Spleen (tissue), 7 donors: ENCODE measurements around the gene IGFBP7.

Experiments used
- POLR2A ChIP-seq, 3 donors: fragments of 450-650 bp; IDR thresholded peaks; one replicate each; pipeline ENCODE4 v1.5.1; 2017; ENCODE audit warnings: antibody characterized with exemption in 3 of 3, mild to moderate bottlenecking in 1 of 3
- POLR2AphosphoS5 ChIP-seq, 3 donors: sonication (generic); formaldehyde crosslinking; IDR thresholded peaks; one replicate each; pipeline ENCODE4 v1.5.1; 2017; ENCODE audit warnings: antibody characterized with exemption in 3 of 3
- TF ChIP-seq, protein P1 (sequence below), 11 experiments: fragments of 200-600 bp in 7 of 11; fragments of 450-650 bp in 4 of 11; sonication (generic) in 4 of 11; IDR thresholded peaks in 8 of 11; conservative IDR thresholded peaks in 3 of 11; 1 replicate in 7 of 11; 2 replicates in 4 of 11; pipeline versions ENCODE4 v1.4.0 to v1.8.0; 2016 to 2021; ENCODE audit warnings: antibody characterized with exemption in 11 of 11, inconsistent platforms in 4 of 11, mild to moderate bottlenecking in 1 of 11
- donor health status: DM: no; HTN: no; CAD: no; lungs with moderate emphysema.
- donor health status: DM: no; HTN: no; CAD: no.
- donor health status: DM: no; HTN: no; CAD: no.

DNA sequence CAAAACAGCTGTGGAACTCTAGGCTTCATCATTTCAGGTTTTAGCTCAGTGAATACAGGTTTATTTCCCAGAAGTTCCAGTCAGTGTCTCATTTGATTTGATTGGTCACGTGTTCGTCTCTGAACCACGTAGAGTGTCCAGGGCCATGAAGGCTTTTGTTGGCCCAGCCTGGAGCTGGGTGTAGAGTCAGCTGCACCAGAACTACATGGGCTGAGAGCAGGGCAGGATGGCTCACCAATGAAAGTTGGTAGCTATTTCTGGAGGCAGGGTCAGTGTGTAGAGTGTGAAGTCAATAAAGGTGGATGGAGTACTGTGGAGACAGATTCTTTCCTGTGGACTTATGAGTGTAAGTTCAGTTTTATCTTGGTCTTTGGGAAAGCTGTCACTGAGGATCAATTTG is 43.0 kb upstream of the IGFBP7 start:
- TF ChIP-seq, protein P1, sequence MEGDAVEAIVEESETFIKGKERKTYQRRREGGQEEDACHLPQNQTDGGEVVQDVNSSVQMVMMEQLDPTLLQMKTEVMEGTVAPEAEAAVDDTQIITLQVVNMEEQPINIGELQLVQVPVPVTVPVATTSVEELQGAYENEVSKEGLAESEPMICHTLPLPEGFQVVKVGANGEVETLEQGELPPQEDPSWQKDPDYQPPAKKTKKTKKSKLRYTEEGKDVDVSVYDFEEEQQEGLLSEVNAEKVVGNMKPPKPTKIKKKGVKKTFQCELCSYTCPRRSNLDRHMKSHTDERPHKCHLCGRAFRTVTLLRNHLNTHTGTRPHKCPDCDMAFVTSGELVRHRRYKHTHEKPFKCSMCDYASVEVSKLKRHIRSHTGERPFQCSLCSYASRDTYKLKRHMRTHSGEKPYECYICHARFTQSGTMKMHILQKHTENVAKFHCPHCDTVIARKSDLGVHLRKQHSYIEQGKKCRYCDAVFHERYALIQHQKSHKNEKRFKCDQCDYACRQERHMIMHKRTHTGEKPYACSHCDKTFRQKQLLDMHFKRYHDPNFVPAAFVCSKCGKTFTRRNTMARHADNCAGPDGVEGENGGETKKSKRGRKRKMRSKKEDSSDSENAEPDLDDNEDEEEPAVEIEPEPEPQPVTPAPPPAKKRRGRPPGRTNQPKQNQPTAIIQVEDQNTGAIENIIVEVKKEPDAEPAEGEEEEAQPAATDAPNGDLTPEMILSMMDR (IDR thresholded peaks at IDR 0.05 in 8 of 11, conservative IDR thresholded peaks at IDR 0.05 in 3 of 11): no peak
- TF ChIP-seq POLR2AphosphoS5 (IDR thresholded peaks at IDR 0.05) (no peak), POLR2A (IDR thresholded peaks at IDR 0.05) (no peak)
